GM12801 (cell line): ENCODE data around the gene KANK4.

Source experiments
- TF ChIP-seq, protein P1 (sequence below): IDR thresholded peaks from one replicate; pipeline ENCODE4 v1.5.1; 2011; ENCODE audit warnings: control low read depth; ENCODE audit not compliant: insufficient read length; ENCODE audit errors: extremely low read depth

The KANK4 gene

DNA sequence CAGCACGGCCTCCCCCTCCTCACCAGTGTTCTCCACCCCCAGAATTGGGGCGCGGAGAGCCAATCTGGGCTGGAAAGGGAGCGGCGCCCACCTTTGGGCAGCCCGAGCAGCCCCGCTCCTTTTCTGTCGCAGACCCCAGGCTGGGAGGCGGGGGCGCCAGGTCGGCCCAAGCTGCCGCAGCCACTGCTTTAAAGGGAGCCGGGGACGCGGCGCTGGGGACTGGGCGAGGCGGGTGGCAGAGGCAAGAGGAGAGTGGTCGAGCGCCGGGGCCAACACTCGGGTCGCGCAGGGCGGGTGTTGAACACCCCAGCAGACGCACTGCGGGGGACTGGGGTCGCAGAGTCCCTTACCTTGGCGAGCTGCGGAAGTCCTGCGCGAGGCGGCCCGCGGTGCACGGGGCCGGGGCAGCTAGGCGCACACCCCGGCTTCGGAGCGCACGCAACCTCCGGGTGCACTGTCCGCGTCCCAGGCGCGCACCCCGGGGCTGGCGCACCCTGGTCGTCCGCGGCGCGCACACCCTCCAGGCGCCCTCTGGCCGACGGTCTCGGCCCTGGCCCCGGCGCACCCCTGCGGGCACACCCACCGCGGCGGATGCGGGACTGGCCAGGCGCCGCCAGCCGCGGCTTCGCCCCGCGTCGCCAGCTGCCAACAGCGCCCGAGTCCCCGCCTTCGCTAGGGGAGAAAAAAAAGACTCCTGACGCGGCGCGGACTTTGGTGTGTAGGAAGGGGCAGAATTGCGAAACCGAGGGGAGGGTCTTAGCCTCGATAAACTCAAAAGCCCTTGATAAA is at the start of gene KANK4:
Gene KANK4 (minus strand): TSS at position 679 of the 789 bp plus-strand sequence. CDS start 37,870 bp downstream, outside the sequence.
- TF ChIP-seq, protein P1, sequence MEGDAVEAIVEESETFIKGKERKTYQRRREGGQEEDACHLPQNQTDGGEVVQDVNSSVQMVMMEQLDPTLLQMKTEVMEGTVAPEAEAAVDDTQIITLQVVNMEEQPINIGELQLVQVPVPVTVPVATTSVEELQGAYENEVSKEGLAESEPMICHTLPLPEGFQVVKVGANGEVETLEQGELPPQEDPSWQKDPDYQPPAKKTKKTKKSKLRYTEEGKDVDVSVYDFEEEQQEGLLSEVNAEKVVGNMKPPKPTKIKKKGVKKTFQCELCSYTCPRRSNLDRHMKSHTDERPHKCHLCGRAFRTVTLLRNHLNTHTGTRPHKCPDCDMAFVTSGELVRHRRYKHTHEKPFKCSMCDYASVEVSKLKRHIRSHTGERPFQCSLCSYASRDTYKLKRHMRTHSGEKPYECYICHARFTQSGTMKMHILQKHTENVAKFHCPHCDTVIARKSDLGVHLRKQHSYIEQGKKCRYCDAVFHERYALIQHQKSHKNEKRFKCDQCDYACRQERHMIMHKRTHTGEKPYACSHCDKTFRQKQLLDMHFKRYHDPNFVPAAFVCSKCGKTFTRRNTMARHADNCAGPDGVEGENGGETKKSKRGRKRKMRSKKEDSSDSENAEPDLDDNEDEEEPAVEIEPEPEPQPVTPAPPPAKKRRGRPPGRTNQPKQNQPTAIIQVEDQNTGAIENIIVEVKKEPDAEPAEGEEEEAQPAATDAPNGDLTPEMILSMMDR: no peak

GRCh38 chr1:62368989-62369388 is 49.8 kb upstream of the KANK4 start:
- TF ChIP-seq, protein P1: no peak

DNA sequence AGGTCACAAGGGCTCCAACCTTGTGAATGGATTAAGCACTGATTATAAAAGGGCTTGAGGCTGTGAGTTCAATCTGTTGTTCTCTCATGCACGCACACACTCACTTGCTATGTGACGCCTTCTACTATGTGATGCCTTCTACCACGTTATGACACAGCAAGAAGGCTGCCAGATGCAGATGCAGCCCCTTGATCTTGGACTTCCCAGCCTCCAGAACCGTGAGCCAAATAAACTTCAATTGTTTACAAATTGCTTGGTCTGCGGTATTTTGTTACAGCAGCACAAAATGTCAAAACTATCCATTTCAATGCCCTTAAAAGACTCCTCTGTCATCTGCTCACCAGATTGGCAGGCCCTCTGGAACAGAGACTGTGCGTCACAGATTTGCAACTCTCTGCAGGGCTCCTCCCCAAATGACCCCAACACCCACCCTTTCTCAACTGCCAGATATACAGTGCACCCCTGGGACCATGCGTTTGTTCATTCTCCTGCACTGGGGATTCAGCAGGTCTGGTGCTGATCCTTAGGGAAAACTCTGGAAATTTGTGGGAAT is 47.8 kb upstream of the KANK4 start:
- TF ChIP-seq, protein P1: no peak

DNA sequence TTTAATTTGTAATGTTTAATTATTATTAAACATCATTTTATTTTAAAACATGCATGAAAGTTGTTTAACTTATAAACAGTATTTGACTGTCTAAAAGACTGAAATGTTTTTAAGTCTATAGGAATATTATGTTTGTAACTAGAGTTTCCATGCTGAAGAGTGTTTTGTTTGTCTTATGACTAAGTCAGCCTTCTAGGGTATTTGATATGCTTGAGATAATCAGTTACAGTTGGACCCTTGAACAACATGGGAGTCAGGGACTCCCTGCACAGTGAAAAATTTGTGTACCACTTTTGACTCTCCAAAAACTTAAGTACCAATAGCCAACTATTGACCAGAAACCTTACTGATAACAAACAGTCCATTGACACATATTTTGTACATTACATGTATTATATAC is 45.5 kb upstream of the KANK4 start:
- TF ChIP-seq, protein P1: no peak

- TF ChIP-seq, protein P1: no peak
Measured at GRCh38 chr1:62362926-62363325, 43.7 kb upstream of the KANK4 start.

DNA sequence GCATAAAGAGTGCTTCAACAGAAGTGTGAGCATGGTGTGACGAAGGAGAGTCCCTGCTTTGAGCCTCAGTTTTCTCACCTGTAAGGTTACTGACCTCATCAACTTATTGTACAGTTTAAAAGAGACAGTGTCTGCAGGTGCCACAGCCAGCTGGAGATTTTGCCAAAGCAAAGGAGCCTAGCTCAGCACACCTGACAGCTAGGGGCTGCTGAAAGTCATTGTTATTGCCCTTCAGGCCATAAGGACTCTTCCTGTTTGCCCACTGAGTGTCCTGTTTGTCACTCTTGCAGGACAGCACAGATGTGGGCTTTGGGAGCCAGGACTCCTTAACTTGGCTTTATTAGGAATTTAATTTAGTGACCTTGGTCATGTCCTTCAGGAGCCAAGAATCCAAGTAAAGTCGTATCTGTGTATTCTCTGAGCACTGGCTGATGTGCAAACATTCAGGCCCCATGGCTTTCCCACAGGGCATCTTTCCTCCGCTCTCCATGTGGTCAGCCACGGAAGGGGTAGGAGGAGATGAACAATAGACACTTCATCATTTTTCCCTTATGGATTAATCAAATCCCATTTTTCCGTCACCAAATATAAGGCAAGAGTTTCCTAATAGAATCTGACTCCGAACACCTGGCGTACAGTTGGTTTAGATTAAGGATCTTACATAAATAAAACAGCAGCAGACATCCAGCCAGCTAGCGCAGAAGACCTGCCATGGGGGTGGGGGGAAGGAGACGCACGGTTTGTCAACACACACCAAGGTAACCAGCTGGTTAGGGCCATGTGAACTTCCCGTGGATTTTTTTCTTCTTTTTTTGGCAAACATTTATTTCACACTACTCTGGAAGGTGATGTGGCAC is 43.1 kb upstream of the KANK4 start:
- TF ChIP-seq, protein P1: no peak

DNA sequence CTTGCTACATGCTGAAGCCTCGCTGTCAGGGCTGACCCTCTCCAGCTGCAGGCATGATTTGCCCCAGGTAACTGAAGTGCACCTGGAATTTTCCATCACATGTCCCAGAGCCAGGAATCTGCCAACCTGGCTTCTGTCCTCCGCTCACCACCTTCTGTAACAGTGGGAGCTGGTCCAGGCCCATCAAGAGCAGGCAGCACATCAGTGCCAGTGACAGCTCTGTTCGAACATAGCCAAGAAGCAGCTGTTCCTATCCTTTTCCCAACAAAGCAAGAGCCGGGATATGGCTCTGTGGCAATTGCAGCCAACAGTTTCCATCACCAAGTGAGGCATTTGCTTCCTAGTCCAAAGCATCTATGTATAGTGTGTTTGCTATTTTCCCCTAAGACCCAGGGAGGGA is 42.2 kb upstream of the KANK4 start:
- TF ChIP-seq, protein P1: no peak
